SH-SY5Y (cell line): ENCODE results near the gene ROBO1.

Experiments
- GATA2 ChIP-seq: IDR thresholded peaks from 2 replicates; pipeline ENCODE4 v1.6.1; 2011; ENCODE audit warnings: mild to moderate bottlenecking, low read depth, low read length
- GATA3 ChIP-seq: IDR thresholded peaks from 2 replicates; pipeline ENCODE4 v1.6.1; 2011; ENCODE audit warnings: low read depth, mild to moderate bottlenecking, low read length, moderate library complexity

DNA sequence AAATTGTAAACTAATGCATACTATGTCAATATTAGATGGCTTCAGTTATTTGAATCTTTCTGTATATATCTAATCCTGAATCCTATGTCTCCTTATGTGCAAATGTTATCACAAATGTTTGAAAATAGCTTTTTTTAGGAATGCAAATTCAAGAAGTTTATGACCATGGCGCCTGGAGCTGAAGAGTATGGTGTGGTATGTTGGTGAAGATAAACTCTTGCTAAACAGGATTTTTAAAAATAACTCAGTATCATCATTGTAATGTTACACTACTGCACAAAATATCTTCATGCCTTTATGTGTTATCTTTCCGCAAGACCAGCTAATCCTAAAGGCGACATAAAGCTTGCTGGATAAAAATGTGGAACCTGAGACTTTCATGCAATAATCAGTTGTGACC, 382.6 kb downstream of the ROBO1 start:
- no peak for TF ChIP-seq GATA2
- no peak for TF ChIP-seq GATA3
